ENCODE results near the gene DLAT.

Gene DLAT
- long read RNA-seq, full-length matches to known transcripts, result 263 of 295 reads
- long read RNA-seq, partial matches to known transcripts, result 8 of 295 reads
- long read RNA-seq, other reads (novel, unspliced or antisense), result 24 of 295 reads

- TF ChIP-seq GABPA (IDR thresholded peaks at IDR 0.05; ENCODE audit: low read depth) (no peak), REST (IDR thresholded peaks at IDR 0.05; ENCODE audit: insufficient replicate concordance, low read depth) (peak; percentile 76), SPI1 (IDR thresholded peaks at IDR 0.05; ENCODE audit: borderline replicate concordance, low read depth) (no peak), POLR2AphosphoS5 (IDR thresholded peaks at IDR 0.05; ENCODE audit: low read depth) (peak; percentile 80; the same call in 1 of the 2 replicates)
- peak within 1 kb of the TSS; percentile 90 for H3K4me3 ChIP-seq (replicated peaks; ENCODE audit: insufficient read depth, low read length)
- H3K27me3 ChIP-seq (ENCODE audit: insufficient read depth, poor library complexity, severe bottlenecking), result no peaks in the 10 kb centered on the region
- H3K27ac ChIP-seq (replicated peaks), result peak within 1 kb of the TSS; percentile 97
- peak; percentile 92 to 95 for DNase-seq (ENCODE audit: low read depth in 1 of 2, low spot score in 1 of 2)
Measured at GRCh38 chr11:112024773-112025678, at the start of gene DLAT. Gene DLAT, plus strand, starts transcription at chr11:112025408. Its CDS starts 65 bp downstream, at chr11:112025473.

- H3K27ac ChIP-seq (replicated peaks), result no peak overlapping the region
- H3K4me3 ChIP-seq (replicated peaks; ENCODE audit: insufficient read depth, low read length), result no peak overlapping the region
- TF ChIP-seq SPI1 (IDR thresholded peaks at IDR 0.05; ENCODE audit: borderline replicate concordance, low read depth), result no peak
- TF ChIP-seq GABPA (IDR thresholded peaks at IDR 0.05; ENCODE audit: low read depth), result no peak
- DNase-seq (ENCODE audit: low read depth in 1 of 2, low spot score in 1 of 2), result no peak
- peaks cover 2% of the 10 kb centered on the region for H3K27me3 ChIP-seq (ENCODE audit: insufficient read depth, poor library complexity, severe bottlenecking)
Measured at GRCh38 chr11:111976119-111976766, 49.0 kb upstream of the DLAT start.

GRCh38 chr11:111976767-111977145 is 48.5 kb upstream of the DLAT start:
- no peak for TF ChIP-seq SPI1 (IDR thresholded peaks at IDR 0.05; ENCODE audit: borderline replicate concordance, low read depth)
- Histone ChIP-seq H3K27ac (replicated peaks) (no peak overlapping the region), H3K27me3 (ENCODE audit: insufficient read depth, poor library complexity, severe bottlenecking) (peaks cover 2% of the 10 kb centered on the region), H3K4me3 (replicated peaks; ENCODE audit: insufficient read depth, low read length) (no peak overlapping the region)
- DNase-seq (ENCODE audit: low read depth in 1 of 2, low spot score in 1 of 2), result no peak

- H3K4me3 ChIP-seq (replicated peaks; ENCODE audit: insufficient read depth, low read length), result no peak overlapping the region
- H3K27me3 ChIP-seq (ENCODE audit: insufficient read depth, poor library complexity, severe bottlenecking), result peaks cover 2% of the 10 kb centered on the region
- DNase-seq (ENCODE audit: low read depth in 1 of 2, low spot score in 1 of 2), result no peak
- TF ChIP-seq SPI1 (IDR thresholded peaks at IDR 0.05; ENCODE audit: borderline replicate concordance, low read depth), result no peak
- TF ChIP-seq REST (IDR thresholded peaks at IDR 0.05; ENCODE audit: insufficient replicate concordance, low read depth), result no peak
- TF ChIP-seq POLR2AphosphoS5 (IDR thresholded peaks at IDR 0.05; ENCODE audit: low read depth), result no peak
- TF ChIP-seq CTCF (IDR thresholded peaks at IDR 0.05; ENCODE audit: insufficient read depth, low read length), result no peak
- no peak for TF ChIP-seq GABPA (IDR thresholded peaks at IDR 0.05; ENCODE audit: low read depth)
- no peak overlapping the region for H3K27ac ChIP-seq (replicated peaks)
Measured at GRCh38 chr11:111977146-111978027, 47.8 kb upstream of the DLAT start.

Data from HL-60 (cell line).